ENCODE measurements around the gene PLCL2.
"Not testable (repeated sequence)": the region's sequence is repeated elsewhere in the genome, so short reads cannot be mapped to it uniquely, and the experiment has no call there.

The PLCL2 gene

DNA sequence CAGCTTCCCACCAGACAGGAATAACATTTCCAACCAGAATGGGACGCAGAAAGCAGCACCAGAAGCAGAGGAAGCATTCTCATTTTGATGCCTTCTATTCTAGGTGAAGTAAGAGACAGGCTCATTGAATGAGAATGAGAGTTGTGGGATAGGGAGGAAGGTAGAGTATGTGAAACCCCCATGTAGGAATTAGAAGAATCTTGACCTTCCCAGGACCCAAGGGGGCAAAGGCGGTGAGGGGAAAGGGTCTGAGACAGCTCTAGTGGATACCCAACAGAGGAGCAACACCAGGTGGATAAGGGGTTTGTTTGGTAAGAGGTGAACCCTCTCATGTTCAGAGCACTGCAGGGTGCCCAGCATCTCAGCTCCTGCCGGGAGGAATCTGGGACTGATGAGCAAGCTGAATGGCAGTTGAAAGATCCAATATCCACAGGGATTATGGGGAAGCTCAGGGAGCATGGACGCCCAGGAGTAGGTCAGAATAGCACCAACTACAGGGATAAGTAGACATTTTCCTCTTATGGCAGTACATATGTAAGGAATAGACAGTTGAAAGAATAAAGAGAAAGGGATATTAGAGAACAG lies 77.0 kb downstream of the PLCL2 start:
- no peak for DNase-seq (ENCODE audit: low spot score)

DNA sequence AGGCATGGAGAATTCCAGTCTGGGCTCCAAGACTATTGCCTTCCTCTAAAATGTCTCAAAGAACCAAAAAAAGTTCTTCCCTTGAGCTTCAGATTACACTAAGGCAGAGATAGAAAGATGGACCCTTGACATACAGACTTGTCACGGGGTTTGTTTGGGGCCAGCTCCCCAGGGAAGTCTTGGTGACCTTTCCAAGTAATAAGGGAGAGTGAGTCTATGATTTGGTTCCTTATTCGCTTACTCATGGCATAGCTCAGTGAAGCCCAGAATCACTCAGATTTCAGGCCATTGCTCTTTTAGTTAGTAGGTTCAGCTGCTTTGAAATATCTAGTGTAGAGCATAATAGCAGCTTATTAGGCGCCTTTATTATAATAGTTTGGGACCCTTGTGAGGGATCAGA lies 90.3 kb downstream of the PLCL2 start:
- no peak for DNase-seq (ENCODE audit: low spot score)

DNA sequence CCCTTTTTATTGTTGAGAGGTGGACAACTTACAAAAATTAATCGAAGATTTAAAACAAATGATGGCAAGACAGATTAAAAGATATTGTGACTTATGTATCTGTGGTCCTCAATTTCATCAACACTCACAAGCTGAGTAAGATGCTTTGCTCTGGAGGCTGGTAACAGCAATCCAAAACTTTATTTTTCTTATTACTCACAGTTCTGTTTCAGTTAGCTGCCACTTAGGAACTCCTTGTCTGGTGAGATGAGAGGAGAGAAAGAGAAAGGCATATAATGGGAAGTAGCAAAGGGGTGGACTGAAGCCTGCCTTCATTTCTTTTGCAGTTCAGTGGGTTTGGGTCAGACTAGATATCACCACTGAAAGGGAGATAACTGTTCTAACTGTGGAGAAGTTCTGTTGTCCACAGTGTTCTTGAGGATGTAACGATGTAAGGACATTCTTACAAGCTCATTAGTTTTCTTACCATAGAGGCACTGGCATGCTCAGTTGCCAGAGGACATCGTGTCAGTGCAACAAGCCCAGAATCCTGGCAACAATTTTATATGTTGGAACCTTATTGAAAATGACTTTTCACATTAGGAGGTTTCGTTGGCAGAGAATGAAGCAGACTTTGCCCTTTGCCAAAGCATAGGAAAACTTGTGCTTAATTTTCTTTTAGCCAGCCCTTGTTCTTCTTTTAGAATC lies 93.6 kb downstream of the PLCL2 start:
- no peak for DNase-seq (ENCODE audit: low spot score)

DNA sequence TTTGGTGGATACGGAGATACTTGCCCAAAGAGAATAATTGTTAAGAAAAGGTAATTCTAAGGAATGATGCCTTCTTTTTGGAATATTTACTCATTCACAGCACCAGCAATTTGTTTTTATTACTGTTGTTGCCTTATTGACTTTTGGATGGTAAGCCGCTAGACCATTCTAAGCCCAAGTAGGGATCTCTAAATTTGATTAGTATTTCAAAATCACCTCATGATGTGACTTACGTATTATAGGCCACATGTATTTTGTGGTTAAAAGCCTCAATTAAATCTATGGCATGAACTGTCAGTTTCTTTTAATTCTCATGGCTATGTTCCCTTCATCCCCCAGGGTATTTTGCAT lies 94.1 kb downstream of the PLCL2 start:
- DNase-seq (ENCODE audit: low spot score): no peak

DNA sequence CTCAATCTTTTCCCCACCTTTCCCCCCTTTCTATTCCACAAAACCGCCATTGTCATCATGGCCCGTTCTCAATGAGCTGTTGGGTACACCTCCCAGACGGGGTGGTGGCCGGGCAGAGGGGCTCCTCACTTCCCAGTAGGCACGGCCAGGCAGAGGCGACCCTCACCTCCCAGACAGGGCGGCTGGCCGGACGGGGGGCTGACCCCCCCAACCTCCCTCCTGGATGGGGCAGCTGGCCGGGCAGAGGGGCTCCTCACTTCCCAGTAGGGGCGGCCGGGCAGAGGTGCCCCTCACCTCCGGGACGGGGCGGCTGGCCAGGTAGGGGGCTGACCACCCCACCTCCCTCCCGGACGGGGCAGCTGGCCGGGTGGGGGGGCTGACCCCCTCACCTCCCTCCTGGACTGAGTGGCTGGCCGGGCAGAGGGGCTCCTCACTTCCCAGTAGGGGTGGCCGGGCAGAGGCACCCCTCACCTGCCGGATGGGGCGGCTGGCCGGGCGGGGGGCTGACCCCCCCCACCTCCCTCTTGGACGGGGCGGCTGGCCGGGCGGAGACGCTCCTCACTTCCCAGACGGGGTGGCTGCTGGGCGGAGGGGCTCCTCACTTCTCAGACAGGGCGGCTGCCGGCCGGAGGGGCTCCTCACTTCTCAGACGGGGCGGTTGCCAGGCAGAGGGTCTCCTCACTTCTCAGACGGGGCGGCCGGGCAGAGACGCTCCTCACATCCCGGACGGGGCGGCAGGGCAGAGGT lies 95.2 kb downstream of the PLCL2 start:
- not testable (repeated sequence) for DNase-seq (ENCODE audit: low spot score)

DNA sequence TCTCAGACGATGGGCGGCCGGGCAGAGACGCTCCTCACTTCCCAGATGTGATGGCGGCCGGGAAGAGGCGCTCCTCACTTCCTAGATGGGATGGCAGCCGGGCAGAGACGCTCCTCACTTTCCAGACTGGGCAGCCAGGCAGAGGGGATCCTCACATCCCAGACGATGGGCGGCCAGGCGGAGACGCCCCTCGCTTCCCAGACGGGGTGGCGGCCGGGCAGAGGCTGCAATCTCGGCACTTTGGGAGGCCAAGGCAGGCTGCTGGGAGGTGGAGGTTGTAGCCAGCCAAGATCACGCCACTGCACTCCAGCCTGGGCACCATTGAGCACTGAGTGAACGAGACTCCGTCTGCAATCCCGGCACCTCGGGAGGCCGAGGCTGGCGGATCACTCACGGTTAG lies 95.8 kb downstream of the PLCL2 start:
- DNase-seq (ENCODE audit: low spot score): not testable (repeated sequence)

DNA sequence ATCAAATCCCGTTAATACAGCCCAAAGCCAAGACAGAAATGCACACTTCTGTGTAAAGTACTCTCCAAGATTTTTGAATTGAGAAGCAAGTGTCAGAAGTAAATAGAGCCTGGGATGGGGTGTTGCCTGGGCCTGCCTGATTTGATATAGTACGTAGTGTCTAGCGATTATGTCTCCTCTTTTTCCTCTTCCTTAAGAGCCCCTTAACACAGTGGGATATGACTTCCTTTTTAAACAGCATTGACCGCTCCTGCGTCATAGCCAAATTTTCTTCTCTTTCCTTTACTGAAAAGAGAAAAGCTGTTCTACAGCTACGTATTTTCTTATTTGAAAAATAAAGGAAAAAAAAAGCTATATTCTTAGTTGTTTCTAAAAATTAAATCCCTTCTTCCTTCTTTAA lies 97.7 kb downstream of the PLCL2 start:
- no peak for DNase-seq (ENCODE audit: low spot score)

DNA sequence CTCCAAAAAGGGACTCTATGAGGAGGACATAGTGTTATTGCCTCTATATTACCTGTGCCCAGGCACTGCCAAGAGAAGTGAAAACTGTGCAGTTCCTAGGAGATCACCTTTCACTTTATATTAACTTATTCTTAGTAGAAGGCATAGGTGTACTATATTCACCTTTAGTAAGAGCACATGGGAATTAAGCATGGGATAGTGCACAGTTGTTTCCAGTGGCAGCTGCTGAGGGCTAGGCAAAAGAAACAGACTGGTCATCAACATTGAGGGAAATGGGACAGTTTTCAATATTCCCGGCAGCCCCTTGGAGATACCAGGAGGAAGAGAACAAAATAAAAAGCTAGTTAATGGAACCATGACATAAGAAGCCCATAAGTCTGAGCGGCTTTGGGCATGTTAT lies 100.9 kb downstream of the PLCL2 start:
- no peak for DNase-seq (ENCODE audit: low spot score)

DNA sequence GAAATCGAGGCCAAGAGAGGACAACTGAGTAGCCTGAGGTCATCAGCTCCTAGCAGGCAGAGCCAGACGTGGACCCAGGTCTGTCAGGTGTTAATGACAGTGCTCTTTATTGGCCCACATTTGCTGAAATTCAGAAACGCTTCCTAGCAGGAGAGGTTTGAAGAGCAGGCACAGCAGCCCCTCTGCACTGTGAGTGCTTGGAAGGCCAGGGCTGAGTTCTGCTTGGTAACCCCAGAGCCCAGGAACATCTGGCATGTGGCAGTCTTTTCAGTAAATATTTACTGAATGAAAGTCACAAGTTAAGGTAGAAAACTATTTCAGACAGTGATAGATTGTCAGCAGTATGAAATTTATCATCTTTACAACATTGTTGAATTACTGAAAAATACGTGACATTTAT lies 102.4 kb downstream of the PLCL2 start:
- DNase-seq (ENCODE audit: low spot score): no peak

DNA sequence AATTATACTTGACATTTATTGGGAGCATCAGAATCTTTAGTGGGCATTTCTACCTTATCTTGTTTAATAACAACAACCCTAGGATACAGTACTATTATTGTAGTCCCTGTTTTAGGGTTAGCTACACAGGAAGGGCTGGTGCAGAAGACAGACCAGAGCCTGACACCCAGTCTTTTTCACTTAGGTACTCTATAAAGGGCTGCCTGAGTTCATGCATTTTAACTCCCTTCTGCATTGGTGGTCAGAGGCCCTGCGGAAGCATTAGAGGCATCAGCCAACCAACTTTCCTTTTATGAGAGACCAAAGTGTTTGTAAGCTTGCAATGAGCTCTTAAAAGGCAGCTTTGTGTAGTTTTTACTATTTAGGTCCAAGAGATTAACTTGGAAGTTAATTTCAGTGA lies 105.4 kb downstream of the PLCL2 start:
- DNase-seq (ENCODE audit: low spot score): no peak

DNA sequence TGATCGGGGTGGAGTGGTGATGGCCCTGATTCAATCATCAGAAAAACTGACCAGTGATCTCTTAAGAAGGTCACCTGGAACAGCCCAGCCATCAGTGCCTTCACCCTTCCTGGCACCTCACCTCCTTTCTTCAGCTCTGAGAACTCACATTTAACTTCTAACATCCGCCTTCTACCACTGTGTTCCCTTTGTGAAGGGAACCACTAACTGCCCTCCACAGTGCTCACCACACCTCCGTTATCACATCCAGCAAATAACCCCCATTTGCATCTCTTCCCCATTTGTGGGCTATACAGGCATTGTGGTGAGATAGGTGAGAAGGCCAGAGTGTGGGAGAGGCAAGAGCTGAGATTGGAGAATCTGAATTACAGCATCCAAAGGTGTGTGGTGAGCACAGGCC lies 107.4 kb downstream of the PLCL2 start:
- DNase-seq (ENCODE audit: low spot score): no peak

DNA sequence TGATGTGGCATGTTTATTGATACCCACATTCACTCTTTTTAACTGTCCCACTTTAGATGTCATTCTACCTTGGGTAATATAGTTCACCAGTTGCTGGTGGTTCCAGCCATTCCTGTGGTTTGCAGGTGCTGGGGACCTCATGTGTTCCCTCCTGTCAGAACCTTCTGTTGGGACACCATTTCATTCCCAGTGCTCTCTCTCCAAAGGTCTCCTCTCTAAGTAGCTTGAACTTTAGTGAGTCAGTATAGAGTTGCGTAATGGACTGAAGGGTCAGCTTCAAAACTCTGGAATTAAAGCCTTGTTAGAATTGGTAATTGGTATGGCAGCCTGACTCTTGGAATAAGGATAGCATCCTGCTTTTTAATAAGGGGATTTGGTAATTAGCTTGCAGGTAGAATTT lies 108.5 kb downstream of the PLCL2 start:
- peak; percentile 38 for DNase-seq (ENCODE audit: low spot score)

DNA sequence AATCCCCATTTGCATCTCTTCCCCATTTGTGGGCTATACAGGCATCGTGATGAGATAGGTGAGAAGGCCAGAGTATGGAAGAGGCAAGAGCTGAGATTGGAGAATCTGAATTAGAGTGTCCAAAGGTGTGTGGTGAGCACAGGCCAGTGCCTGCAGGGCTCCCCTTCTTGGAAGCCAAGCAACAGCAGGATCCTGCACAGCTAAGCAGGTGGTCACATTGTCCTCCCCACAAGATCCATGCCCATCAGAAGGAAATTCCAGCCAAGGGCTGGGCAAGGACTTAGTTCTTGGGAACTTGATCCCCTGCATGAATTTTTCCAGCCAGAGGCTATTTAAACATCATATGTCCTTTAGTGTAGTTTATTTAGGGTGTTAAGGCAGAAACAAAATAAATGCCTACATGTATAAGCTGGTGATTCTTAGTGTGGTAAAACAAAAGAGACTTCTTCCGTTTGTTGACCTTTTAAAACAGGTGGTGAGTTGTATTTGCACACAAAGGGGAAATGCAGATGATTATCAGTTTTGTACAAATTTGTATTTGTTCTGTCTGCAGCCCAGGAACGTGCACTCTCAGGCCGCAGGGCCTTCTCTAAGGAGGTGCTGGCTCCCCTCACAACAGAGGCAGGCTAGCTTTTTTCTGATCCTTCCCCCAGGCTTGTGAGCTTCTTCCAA lies 110.2 kb downstream of the PLCL2 start:
- no peak for DNase-seq (ENCODE audit: low spot score)

DNA sequence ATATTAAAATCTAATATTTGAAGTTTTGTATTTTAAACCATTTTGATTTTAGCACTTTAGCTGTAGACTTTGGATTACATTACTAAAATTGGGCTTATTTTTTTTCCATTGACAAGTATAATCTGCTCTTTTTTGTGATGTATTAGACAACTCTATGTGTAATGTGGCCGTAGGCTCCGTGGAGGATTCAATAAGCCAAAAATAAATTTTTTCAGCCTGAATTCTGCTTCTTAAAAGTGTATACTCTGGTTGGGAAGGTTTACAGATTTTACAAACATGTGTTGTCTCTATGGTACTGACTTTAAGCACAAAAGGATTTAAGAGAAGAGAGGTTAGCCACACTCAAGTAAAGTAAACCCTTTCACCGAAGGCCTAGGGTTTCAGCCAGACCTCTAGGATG lies 110.8 kb downstream of the PLCL2 start:
- no peak for DNase-seq (ENCODE audit: low spot score)

DNA sequence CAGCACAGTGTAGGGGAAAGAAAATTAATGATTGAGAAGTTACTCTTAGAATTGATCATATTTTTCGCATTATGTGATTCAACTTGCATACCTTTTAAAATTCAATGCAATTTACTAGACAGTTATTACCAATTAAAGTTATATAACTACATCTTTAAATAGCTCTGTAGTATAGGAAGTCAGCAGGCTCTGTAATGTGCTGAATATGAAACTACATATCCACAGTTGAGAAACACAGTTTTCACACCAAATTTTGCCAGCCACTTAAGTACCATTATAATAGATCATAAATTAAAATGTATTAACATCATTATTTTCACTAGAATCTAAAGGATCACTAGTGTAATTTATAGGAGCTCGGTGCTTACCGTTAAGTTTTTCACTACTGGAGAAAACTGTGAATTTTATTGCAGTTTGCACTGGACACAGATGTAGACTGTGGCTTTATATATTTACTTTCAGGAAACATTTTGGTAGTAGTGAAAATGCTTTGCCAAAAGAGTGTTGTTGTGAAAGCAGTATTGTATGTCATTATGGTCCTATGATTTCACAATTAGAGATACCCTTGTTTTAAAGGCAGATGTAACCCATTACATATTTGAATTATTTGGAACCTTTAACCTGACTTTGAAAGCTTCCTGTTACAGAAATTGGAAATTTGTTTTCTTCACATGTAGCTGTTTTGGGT lies 113.6 kb downstream of the PLCL2 start:
- DNase-seq (ENCODE audit: low spot score): no peak

DNA sequence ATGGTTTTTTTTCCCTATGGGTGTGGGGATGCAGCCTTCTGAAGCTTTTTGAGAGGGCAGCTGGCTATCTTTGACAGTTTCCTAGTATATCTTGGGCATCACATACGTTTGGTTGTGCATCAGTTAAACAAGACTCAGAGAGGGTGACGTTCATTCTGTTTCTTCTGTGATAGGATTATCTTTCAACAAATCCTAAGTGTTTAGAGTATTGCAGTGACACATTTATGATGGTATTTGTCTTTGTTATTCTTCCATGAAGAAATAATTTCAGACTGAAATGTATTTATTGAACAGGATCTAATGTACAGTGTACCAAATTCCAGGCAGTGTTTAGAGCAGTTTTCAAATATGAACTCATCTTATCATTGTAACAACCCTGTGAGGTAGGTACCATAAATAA lies 114.4 kb downstream of the PLCL2 start:
- no peak for DNase-seq (ENCODE audit: low spot score)

DNA sequence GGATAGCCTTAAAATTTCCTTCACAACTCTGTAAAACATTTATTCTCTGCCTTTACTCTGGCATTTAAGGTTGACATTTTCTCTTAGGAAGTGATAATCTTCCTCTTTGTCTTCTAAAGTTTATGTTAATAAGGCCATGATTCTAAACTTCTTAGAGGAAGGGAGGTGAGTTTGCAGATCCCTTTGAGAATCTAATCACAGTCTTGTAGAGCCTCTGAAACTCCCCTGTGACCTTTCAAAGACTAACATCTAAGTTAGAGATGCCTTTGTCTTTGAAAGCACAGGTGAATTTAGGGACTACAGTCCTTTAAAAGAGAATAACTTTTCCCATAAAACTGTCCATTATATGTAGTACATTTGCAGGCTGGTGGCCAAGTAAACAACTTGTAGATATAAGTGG lies 115.1 kb downstream of the PLCL2 start:
- no peak for DNase-seq (ENCODE audit: low spot score)

DNA sequence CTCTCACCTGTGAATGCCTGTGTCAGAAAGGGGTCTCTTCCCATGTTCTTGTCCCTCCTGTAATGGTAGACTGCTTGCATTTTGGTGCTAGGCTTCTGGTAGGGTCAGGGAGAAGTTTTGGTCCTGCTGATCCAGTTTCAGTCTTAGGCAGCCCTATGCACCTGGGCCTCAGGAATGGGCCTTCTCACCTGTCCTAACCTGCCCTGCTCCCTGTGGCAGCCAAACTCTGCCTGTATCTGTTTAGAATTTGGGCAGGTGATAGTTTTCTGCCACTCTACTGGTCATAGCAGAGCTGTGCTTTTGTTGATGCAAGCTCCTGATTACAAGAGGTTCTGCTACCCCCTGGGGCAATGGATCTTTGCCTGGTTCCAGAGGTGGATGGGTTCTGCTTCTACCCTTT lies 118.7 kb downstream of the PLCL2 start:
- DNase-seq (ENCODE audit: low spot score): no peak

DNA sequence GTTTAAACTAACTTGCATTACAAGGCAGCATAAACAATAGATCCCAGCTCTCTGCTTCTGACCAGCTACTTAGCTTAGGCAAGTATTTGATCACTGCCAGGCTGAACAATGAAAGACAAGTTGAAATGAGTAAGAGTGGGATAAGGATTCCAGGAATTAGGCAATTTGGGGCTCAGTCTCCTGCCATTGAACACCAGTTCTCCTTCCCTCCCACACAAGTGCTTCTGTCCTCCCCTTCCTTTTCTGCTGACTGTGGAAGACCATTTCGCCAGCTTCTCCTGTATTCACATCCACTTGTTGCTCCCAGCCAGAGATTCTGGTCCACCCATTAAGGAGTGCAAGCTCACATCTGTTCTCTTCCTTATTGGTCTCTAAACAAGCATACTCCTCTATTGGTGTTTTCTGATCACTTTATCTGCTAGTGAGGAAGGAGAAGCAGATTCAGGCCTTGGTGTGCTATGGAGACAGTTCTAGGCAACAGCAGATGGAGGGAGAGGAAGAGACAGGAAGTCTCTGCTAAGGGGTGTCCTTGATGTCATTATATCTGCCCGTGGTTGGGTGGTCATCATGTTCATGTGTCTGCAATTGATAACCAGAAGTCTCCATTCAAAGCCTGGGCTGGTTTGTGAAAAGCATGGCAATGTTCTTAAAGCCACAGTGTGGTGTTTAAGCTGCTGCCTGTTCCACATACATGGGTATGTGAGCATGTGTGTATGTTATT lies 121.5 kb downstream of the PLCL2 start:
- DNase-seq (ENCODE audit: low spot score): no peak

DNA sequence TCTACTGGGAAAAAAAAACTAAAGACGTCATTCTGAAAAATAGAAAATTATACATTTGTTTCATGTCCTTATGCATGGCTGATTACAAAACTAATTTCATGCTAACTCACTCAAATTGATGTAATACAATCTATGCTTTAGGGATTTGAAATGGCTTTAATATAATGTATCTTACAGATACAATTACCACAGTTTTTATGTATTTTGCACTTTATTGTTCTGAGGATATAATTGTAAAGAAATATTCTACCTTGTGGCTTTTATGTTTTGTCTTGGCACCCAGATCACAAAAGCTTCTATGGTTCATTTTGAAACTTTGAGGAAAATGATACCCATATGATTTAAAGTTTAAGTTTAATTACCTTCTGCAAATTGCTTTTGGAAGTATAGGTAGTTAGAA lies 122.5 kb downstream of the PLCL2 start:
- DNase-seq (ENCODE audit: low spot score): no peak

DNA sequence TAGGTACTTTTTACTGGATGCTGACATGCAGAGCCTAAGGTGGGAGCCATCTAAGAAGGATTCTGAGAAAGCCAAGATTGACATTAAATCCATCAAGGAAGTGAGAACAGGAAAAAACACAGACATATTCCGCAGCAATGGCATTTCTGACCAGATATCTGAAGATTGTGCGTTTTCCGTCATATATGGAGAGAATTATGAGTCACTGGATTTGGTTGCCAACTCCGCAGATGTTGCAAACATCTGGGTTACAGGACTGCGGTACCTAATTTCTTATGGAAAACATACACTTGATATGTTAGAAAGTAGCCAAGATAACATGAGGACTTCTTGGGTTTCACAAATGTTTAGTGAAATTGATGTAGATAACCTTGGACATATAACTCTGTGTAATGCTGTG lies 125.1 kb downstream of the PLCL2 start:
- no peak for DNase-seq (ENCODE audit: low spot score)
